Gastroesophageal sphincter (tissue), 3 donors: Measurements from ENCODE around the gene SECTM1.
"Not testable (repeated sequence)": the region's sequence is repeated elsewhere in the genome, so short reads cannot be mapped to it uniquely, and the experiment has no call there.

Source experiments
- CTCF ChIP-seq, 4 experiments: fragments of 200-600 bp in 2 of 4; fragments of 450-650 bp in 2 of 4; sonication (generic) in 1 of 4; IDR thresholded peaks; one replicate each; pipeline ENCODE4 v1.5.1; 2017 to 2019; ENCODE audit warnings: antibody characterized with exemption in 4 of 4, mild to moderate bottlenecking in 2 of 4, moderate library complexity in 2 of 4
- EP300 ChIP-seq: sonication (generic); formaldehyde crosslinking; IDR thresholded peaks from one replicate; pipeline ENCODE4 v1.6.1; 2017; ENCODE audit warnings: antibody characterized with exemption, mild to moderate bottlenecking
- POLR2A ChIP-seq, 2 donors: fragments of 450-650 bp; IDR thresholded peaks; one replicate each; pipeline ENCODE4 v1.6.1; 2017; ENCODE audit warnings: antibody characterized with exemption in 2 of 2, mild to moderate bottlenecking in 2 of 2, moderate library complexity in 1 of 2

- not testable (repeated sequence) for TF ChIP-seq EP300; POLR2A (IDR thresholded peaks at IDR 0.05); CTCF (IDR thresholded peaks at IDR 0.05)
Measured at GRCh38 chr17:82359451-82360074, 26.0 kb upstream of the SECTM1 start.
